Type B pancreatic cell (in vitro differentiated cells): ENCODE data around the gene CDKAL1. TPM values are rescaled to one million over a fixed set of nuclear protein-coding genes. Genes with fewer than 3 reads are reported as not detected.

ENCODE experiments used
- DNase-seq: peaks from one replicate; pipeline ENCODE4 v3.0.0; 2021; ENCODE audit warnings: mixed read lengths; ENCODE audit not compliant: unreplicated experiment; ENCODE audit errors: extremely low spot score
- H3K27ac Mint-ChIP-seq: 2 replicates; pipeline ENCODE4 v1.8.0; 2021; ENCODE audit warnings: mild to moderate bottlenecking, mixed read lengths
- H3K27me3 Mint-ChIP-seq: 2 replicates; pipeline ENCODE4 v1.8.0; 2021; ENCODE audit warnings: mixed read lengths
- H3K36me3 Mint-ChIP-seq: 2 replicates; pipeline ENCODE4 v1.8.0; 2021; ENCODE audit warnings: mixed read lengths
- H3K4me1 Mint-ChIP-seq: one replicate; pipeline ENCODE4 v1.8.0; 2021; ENCODE audit warnings: mixed read lengths; ENCODE audit not compliant: unreplicated experiment
- H3K4me3 Mint-ChIP-seq: 2 replicates; pipeline ENCODE4 v1.8.0; 2021; ENCODE audit warnings: mild to moderate bottlenecking, mixed read lengths
- H3K9me3 Mint-ChIP-seq: 2 replicates; pipeline ENCODE4 v1.8.0; 2021; ENCODE audit warnings: mixed read lengths
- total RNA-seq: library from RNA; stranded (reverse); gene quantifications from 2 replicates; pipeline ENCODE4 v1.2.1, GENCODE V29; 2021; ENCODE audit warnings: low replicate concordance
- TF ChIP-seq, protein P1 (sequence below): fragments of 200-600 bp; sonication (generic); conservative IDR thresholded peaks from 2 replicates; pipeline ENCODE4 v1.5.0; 2021; ENCODE audit warnings: antibody characterized with exemption, mild to moderate bottlenecking

CDKAL1 gene
- total RNA-seq, 1 donor from 2014 or later = 21.0 TPM

DNA sequence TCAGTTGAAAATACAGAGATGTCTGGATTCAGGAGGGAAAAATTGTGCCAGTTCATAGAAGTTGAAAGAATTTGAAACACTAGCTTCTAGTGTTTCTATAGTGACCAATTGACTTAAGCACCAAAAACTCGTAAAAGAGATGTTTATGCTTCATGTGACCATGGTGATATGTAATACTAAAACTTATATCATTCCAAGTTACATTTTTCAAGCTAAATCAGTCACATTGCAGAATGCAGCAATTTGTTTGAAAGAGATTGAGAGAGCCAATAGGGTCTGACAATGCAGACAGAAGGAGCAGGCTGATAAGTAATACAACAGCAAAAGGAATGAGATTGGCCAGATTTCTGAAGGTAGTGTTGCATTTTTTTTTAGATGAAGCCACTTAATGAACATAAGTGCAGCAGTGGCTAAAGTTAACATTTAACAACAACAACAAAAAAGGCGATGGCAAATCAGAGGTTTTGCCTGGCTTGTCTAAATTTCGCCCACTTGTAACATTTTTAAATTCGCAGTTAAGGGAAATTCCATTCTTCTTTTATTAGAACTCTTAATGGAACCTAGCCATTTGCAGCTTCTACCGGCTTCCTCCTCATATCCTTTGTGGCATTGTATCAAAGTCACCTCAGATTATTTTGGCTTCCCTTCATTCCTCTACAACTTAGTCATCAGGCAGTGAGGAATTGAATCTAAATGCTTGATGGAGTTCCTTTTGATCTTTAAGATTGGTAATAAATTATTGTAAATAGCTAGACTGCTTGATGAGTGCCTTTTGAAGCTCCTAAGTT lies 575.3 kb downstream of the CDKAL1 start:
- DNase-seq = no peak
- peaks cover 30% of the 10 kb centered on the region for H3K4me1 Mint-ChIP-seq
- H3K4me3 Mint-ChIP-seq = no peak overlapping the region
- H3K27me3 Mint-ChIP-seq = no peaks in the 10 kb centered on the region
- peaks cover 3% of the 10 kb centered on the region for H3K36me3 Mint-ChIP-seq
- TF ChIP-seq, protein P1, sequence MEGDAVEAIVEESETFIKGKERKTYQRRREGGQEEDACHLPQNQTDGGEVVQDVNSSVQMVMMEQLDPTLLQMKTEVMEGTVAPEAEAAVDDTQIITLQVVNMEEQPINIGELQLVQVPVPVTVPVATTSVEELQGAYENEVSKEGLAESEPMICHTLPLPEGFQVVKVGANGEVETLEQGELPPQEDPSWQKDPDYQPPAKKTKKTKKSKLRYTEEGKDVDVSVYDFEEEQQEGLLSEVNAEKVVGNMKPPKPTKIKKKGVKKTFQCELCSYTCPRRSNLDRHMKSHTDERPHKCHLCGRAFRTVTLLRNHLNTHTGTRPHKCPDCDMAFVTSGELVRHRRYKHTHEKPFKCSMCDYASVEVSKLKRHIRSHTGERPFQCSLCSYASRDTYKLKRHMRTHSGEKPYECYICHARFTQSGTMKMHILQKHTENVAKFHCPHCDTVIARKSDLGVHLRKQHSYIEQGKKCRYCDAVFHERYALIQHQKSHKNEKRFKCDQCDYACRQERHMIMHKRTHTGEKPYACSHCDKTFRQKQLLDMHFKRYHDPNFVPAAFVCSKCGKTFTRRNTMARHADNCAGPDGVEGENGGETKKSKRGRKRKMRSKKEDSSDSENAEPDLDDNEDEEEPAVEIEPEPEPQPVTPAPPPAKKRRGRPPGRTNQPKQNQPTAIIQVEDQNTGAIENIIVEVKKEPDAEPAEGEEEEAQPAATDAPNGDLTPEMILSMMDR = no peak
- H3K9me3 Mint-ChIP-seq = no peaks in the 10 kb centered on the region
- H3K27ac Mint-ChIP-seq = no peak overlapping the region

DNA sequence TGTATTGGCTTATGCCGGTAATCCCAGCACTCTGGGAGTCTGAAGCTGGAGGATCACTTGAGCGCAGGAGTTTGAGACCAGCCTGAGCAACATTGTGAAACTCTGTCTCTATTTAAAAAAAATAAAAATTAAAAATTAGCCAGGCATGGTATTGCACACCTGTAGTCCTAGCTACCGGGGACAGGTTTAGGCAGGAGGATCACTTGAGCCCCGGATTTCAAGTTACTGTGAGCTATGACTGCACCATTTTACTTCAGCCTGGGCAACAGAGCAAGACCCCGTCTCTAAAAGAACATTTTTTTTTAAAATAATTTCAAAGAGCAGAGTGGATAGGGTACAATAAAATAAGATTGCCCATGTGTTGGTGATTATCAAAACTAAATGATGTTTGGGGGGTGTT lies 576.4 kb downstream of the CDKAL1 start:
- no peaks in the 10 kb centered on the region for H3K9me3 Mint-ChIP-seq
- no peak for DNase-seq
- no peaks in the 10 kb centered on the region for H3K27me3 Mint-ChIP-seq
- H3K27ac Mint-ChIP-seq = no peak overlapping the region
- H3K36me3 Mint-ChIP-seq = peaks cover 3% of the 10 kb centered on the region
- TF ChIP-seq, protein P1 = no peak
- peaks cover 25% of the 10 kb centered on the region for H3K4me1 Mint-ChIP-seq
- H3K4me3 Mint-ChIP-seq = no peak overlapping the region

DNA sequence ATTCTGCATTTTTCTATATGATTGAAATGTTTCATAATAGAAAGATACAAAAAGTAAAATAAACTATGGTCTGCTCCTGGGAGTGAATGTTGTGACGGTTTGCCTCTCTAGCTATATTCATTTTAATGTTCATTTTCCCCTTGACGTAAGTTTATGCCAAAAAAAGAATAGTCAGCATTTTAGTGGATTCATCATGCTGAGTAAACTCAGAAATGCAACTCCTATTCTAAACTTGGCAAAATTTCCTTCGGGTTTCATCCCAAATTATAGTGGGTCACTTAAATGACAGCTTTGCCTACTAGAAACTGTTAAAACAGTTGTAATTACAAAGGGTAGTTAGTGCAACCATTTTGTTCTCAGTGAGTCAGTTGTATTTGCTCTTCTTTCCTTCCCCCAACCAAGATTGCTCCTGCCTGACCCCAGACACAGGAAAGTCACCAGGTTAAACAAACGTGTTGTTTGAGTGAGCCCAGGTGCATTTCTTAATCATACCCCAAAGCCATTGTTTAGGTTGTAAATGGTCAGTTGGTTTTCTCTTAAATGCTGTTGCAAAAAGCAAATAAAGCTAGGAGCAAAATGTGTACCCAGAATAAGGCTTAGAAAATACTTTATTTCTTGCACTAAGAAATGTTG lies 577.0 kb downstream of the CDKAL1 start:
- TF ChIP-seq, protein P1 = no peak
- H3K4me1 Mint-ChIP-seq = peaks cover 25% of the 10 kb centered on the region
- H3K27ac Mint-ChIP-seq = no peak overlapping the region
- no peaks in the 10 kb centered on the region for H3K27me3 Mint-ChIP-seq
- H3K9me3 Mint-ChIP-seq = no peaks in the 10 kb centered on the region
- no peak overlapping the region for H3K4me3 Mint-ChIP-seq
- no peak for DNase-seq
- peaks cover 3% of the 10 kb centered on the region for H3K36me3 Mint-ChIP-seq

DNA sequence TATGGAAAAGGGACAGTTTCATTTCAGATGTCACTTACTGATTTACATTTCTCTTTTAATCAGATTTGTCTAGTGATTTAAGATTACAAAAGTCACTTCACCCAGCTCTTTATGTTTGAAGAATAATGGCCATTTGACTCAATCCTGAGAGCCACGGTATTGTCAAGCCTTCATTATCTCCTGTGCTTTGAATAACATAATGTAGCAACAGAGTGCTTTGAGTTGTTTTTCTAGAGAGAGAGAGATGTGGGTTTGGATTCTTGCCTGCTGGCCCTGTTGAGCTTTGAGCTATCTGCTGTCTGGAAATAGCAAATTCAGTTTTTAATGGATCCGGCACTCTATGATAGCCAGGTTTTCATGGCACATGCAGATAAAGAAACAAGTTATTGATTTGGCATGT lies 580.9 kb downstream of the CDKAL1 start:
- Mint-ChIP-seq H3K27ac (peak overlapping the region; percentile 42), H3K9me3 (peaks cover 4% of the 10 kb centered on the region), H3K27me3 (no peaks in the 10 kb centered on the region), H3K4me1 (peaks cover 32% of the 10 kb centered on the region), H3K4me3 (no peak overlapping the region), H3K36me3 (no peaks in the 10 kb centered on the region)
- no peak for DNase-seq
- TF ChIP-seq, protein P1 = no peak

DNA sequence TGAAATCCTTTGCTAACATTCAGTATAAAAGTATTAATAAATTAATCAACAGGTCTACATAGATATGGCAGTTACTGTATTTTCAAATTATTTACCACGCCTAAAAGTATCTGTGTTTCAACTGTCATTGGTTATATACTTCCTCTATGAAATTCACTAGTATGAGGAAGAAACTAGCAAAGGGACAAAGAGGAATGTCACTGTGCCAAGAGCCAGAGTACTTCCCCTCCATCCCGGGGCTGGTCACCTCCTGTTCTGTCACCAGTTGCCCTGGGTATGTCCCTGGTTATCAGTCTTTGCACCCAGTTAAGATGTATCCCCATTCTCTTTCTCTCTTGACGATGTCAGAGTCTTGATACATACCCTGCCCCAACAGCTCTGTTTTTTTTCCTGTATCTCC lies 582.5 kb downstream of the CDKAL1 start:
- Mint-ChIP-seq H3K4me1 (peaks cover 22% of the 10 kb centered on the region), H3K9me3 (peaks cover 4% of the 10 kb centered on the region), H3K4me3 (no peak overlapping the region), H3K27ac (no peak overlapping the region), H3K27me3 (no peaks in the 10 kb centered on the region), H3K36me3 (no peaks in the 10 kb centered on the region)
- DNase-seq = no peak
- TF ChIP-seq, protein P1 = no peak
